VCaP (cell line): ENCODE data around the gene IRS1.
A peak's percentile ranks its signal among the peaks of the same experiment; 100 is the strongest.

ENCODE experiments used
- H3K27ac ChIP-seq: fragments of 450-650 bp; 2 replicates; pipeline ENCODE4 v1.5.1; 2017
- TF ChIP-seq, protein P1 (sequence below): fragments of 450-650 bp; conservative IDR thresholded peaks from 2 replicates; pipeline ENCODE4 v1.5.1; 2017; ENCODE audit warnings: mild to moderate bottlenecking, moderate library complexity

Gene IRS1

GRCh38 chr2:226747288-226747687 lies 52.3 kb downstream of the IRS1 start:
- H3K27ac ChIP-seq, result no peak overlapping the region
- TF ChIP-seq, protein P1, sequence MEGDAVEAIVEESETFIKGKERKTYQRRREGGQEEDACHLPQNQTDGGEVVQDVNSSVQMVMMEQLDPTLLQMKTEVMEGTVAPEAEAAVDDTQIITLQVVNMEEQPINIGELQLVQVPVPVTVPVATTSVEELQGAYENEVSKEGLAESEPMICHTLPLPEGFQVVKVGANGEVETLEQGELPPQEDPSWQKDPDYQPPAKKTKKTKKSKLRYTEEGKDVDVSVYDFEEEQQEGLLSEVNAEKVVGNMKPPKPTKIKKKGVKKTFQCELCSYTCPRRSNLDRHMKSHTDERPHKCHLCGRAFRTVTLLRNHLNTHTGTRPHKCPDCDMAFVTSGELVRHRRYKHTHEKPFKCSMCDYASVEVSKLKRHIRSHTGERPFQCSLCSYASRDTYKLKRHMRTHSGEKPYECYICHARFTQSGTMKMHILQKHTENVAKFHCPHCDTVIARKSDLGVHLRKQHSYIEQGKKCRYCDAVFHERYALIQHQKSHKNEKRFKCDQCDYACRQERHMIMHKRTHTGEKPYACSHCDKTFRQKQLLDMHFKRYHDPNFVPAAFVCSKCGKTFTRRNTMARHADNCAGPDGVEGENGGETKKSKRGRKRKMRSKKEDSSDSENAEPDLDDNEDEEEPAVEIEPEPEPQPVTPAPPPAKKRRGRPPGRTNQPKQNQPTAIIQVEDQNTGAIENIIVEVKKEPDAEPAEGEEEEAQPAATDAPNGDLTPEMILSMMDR, result no peak

GRCh38 chr2:226746196-226746800 lies 53.3 kb downstream of the IRS1 start:
- H3K27ac ChIP-seq, result no peak overlapping the region
- TF ChIP-seq, protein P1, result no peak

GRCh38 chr2:226743915-226744314 lies 55.7 kb downstream of the IRS1 start:
- TF ChIP-seq, protein P1, result no peak
- no peak overlapping the region for H3K27ac ChIP-seq

- TF ChIP-seq, protein P1, result no peak
- peak overlapping the region; percentile 35 for H3K27ac ChIP-seq
These were observed 57.3 kb downstream of the IRS1 start for GRCh38 chr2:226742347-226742746.

DNA sequence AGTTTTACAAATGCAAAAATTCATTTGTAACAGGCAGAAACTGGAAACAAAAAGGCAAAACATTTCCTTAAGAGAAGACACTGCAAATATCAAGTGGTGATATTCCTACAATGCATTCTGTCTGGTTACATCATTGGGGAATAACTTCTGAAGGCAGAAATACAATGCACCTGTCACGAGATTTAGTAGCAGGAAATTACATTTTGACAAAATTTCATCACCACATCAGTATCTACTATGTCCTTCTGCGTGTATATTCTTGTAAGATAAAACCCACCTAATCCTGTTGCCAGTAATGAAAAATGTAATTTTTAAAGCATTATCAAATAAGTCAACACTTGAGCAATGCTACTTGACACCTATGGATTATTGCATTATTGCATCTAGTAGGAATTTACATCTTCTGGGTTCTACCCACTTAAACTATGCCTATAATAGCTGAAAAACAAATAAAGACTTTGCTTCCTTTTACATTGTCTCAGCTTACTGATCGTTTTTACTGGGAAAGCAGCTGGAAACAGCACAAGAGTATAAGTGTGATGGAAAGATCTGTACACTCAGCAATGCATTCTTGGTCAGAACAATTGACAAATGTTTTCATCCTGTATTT lies 59.5 kb downstream of the IRS1 start:
- peak overlapping the region; percentile 92 for H3K27ac ChIP-seq
- TF ChIP-seq, protein P1, result no peak

DNA sequence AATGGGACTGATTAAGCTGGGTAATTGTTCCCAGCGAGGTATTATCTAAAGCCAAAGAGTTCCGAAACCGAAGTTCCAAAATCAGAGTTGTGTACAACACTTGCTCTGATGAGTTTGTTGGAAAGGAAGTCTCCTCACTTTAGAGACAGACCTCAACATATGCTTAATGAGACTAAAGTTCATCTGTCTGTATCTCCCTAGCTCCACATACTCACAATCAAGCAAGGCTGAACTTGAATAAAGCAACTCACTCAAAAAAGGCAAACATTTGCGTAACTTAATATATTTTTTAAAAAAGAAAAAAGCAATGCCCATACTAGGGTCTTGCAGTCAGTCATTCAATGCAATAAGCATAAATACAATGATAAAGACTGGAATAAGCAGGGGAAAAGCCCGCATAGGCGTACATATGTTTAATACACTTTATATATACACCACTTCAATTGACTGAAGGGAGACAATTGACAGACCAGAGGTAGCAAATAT lies 60.0 kb downstream of the IRS1 start:
- peak overlapping the region; percentile 92 for H3K27ac ChIP-seq
- TF ChIP-seq, protein P1, result no peak

DNA sequence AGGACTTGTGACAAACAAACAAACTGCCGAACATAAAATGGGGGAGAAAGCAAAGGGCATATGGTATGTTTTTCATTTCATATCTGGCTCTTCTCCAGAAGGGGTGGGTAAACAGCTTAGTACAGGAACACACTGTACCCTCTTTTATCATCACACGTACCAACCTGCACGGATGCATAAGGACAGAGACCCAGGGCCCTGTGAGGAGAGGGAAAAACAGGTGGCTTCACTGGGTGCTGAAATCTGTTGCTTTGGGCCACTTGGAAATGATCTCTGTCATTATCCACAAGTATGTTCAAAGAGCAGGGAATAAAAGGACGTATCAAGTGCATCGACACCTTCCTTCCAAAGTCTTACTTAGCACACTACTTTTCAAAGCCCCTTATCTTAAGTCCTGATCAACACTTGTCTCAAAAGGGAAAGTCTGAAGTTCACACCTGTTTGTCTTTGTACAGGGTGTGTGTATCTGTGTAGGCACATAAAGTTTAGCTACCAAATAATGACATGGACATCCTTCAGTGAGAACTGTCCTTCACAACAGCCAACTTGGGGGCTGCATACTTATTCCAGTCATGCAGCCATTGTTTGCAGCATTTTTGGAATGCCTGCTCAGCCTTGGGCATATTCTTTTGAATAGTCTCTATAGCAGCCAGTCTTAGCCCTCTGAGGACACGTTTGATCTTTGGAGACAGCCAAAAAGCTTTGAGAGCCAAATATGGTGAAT lies 60.6 kb downstream of the IRS1 start:
- H3K27ac ChIP-seq, result peak overlapping the region; percentile 92
- TF ChIP-seq, protein P1, result no peak
